Measurements from ENCODE around the gene ATE1.
"Not testable (repeated sequence)": the region's sequence is repeated elsewhere in the genome, so short reads cannot be mapped to it uniquely, and the experiment has no call there.

Gene ATE1

DNA sequence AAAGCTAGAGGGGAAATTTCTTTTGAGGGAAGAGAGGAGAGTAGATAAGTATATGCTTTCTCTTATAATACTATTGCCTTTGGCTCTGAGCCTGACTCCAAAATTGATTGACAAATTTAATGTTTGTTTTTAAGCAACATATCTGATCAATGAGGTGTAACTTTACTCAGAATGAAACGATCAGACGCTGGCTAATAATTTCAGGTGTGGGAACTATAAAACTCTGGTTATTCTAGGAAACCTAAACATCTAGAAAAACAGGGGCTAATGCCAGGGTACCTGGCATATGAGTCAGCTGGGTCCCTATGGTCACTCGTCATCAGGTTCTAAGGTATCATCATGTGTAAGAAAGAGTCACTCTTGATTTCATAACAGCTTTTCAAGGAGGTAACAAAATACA, 139.7 kb downstream of the ATE1 start:
- DNase-seq (ENCODE audit: low read depth), result no peak

DNA sequence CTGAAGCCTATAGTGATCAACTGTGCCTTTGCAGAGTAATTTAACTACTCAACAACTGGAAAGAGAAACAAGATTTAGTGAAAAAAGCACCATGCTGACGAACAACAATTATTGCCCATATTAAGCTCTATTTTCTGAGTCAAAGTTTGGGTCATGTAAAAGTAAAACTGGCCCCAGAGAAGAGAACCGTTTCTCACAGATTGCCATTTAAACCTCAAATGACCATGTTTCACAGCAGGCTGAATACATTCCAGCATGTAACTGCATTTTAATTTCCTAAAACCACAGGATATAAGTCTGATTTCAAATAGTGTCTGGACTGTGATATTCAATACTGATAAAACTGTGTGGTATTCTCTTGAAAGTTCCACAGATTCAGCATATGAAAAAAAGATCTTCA, 140.7 kb downstream of the ATE1 start:
- DNase-seq (ENCODE audit: low read depth), result no peak

DNA sequence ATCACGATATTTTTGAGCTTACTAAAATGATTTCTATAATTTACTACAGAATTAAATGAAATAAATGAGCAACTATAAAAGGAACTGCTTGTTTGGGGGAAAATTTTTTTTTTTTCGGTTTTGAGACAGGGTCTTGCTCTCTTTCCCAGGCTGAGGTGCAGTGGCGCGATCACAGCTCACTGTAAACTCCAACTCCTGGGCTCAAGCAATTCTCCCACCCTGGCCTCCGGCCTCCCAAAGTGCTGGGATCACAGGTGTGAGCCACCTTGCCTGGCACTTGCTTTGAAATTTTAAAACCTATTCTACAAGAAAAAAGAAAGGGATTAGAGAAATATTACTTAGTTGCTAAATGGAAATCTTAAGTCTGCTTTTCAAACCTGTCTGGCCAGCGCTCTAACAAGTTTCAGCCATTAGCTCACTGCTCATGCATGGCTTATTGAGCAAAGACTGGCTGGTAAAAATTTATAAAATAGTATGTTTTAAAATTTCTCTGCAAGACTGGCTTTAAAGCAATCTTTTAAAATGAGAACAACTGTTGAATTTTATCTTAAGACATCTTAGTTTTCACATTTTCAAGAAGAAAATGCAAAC, 144.0 kb downstream of the ATE1 start:
- no peak for DNase-seq (ENCODE audit: low read depth)

DNA sequence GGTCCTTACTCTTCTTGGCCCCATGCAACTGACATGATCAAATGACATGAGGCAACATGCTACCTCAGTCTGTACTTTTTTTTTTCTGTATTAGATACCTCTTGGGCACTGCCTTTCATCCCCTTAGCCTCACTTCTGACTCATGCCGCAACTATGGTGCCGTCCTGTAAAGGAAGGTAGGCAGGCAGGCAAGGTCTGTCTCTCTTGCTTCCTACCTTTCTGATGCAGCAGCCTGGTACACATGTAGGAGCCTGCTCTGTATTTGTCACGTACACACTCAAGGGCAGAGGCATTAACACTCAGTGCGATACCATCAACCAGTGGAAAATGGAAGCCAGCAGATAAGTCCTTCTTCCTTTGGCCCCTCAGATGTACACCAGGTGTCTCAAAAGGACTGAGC, 146.7 kb downstream of the ATE1 start:
- DNase-seq (ENCODE audit: low read depth), result no peak

DNA sequence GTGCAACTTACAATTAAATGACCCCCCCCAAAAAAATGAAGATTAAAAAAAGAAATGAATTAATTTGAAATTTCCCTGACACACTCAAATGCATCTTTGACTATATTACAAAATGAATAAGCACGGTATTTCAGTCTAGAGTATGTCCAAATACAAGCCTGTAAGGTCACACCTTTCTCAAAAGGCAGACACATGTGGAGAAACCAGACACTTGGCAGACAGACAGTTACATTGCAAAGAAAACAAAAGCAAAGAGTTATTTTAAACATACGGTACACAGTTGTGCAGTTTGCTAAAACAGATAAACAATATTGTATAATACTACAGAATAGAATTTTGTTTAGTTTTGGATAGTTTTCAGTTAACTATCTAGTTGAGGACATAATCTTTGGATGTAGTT, 153.0 kb downstream of the ATE1 start:
- no peak for DNase-seq (ENCODE audit: low read depth)

DNA sequence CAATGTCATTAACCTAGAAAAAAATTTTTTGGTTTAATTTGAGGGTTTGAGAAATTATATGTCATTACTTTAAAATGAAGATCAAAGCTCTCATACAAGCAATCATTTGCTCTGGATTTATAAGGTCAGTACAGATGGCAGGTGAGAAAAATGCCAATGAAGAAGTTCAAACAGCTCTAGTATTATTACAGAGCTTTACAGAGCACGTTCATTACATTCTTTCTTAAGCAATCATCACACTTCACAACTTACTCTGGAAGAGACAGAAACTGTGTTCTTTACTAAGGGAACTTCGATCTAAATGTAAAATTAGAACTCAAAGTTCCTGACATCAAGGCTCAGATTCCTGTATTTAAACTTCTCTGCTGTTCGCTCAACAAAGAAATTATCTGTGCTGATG, 153.4 kb downstream of the ATE1 start:
- DNase-seq (ENCODE audit: low read depth), result no peak

DNA sequence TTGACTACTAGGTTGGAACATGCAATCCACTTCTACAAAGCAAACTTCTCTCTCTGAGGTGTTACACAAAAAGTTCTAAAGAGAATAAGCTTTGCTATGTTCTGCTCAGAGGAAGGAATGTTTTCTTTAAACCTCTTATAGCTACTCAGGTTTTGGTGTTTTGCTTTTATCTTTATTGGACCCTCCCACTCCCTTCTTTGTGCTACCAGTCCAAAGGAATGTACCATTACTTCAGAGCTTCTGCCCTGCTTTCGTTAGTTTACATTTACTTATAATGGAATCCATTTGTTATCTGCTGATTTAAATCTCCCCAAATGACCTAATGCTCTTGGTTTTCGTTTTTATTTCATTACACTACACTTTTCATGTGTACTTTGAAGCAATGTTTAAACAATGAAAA, 154.9 kb downstream of the ATE1 start:
- DNase-seq (ENCODE audit: low read depth), result no peak

DNA sequence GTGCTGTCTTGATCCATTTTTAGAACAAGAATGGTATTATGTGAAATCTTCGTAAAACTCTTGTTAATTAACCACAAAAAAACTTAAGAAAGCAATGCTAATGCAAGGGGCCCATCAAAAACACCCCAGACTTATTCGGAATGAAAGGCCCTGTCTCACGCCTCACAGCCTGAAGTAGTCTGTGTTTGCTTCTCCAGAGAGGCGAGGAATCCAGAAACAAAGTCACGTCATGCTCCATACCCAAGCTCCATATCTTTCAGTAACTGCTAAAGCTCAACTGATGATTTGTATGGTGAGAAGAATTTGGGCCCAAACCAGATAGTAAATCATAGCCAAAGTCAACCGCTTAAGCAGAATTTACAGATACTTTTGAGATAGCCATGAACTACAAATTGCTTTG, 155.4 kb downstream of the ATE1 start:
- DNase-seq (ENCODE audit: low read depth), result no peak

DNA sequence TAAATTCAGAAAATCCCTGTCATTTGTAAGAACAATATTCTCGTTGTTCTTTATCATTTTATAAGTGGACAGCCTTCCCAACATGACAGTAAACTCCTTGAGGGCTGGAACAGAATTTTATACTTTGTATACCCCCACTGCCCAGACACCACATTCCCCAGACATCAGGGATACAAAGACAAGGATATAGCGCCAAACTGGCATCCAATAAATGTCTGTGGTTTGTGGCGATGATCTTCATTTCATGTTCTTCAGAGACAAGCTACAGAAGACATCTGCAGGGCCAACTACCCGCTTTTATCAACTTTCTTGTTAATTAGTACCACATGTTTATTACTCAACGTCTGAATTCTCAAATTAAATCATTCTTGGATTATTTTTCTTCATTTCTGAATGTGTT, 155.9 kb downstream of the ATE1 start:
- DNase-seq (ENCODE audit: low read depth), result no peak

DNA sequence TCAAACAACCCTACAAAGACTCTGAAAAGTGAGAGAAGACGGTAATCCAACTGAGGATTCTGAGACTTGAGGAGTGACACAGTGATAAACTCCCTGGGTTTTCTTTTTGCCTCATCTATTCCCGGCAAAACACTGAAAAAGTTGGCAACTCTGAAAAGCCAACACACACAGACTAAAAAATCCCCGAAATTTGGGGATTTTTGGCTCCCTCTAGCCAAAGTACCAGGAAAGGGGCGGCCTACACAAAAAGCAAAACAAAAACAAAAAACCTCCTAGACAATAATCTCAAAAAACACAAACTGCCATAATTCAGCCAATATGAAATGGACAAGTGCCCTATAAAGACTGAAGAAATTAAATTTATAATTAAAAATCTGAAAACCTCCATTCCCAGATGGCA, 161.4 kb downstream of the ATE1 start:
- no peak for DNase-seq (ENCODE audit: low read depth)

DNA sequence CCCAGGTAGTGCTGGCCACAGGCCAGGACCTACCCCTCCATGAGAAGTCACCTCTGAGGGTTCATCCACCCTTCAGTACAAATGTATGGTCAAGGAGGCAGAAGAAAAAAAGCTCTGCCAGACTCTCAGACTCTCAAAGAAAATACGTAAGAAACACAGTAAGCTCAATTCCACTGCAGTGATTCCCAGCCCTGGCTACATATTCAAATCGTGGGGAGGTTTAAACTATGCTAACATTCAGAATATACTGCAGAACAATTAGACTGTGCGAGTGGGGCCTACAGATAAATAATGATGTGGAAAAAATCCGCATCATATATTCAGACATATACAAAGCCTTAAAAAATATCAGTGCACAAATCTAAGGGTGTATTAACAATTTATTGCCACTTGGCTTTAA, 162.6 kb downstream of the ATE1 start:
- no peak for DNase-seq (ENCODE audit: low read depth)

DNA sequence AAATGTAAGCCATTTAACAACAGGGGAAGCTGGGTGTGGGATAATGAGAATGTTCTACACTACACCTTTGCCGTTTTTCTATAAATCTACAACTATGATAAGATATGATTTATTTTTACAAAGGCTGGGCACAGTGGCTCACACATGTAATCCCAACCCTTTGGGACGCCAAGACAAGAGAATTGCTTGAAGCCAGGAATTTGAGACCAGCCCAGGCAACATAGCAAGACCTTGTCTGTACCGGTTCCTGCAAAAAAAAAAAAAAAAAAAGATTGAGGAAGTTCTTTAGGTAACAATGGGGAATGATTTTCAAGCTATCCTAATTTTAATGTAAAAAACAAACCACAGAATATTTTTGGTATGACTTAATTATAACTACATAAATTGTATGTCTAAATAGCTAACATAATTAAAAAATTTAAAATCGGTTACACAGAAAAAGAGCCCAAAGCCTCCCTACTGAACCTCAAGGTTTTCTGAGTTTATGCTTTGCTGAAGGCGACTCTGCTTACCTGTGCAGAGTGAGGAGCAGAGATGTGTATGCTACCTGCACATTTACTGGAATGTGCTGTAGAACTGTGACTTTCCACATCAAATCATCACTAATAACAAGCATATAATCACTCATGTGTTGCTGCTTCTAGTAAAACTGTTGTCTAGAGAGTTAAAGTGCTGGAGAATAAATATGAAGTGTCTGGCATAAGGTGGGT, 163.4 kb downstream of the ATE1 start:
- no peak for DNase-seq (ENCODE audit: low read depth)

DNA sequence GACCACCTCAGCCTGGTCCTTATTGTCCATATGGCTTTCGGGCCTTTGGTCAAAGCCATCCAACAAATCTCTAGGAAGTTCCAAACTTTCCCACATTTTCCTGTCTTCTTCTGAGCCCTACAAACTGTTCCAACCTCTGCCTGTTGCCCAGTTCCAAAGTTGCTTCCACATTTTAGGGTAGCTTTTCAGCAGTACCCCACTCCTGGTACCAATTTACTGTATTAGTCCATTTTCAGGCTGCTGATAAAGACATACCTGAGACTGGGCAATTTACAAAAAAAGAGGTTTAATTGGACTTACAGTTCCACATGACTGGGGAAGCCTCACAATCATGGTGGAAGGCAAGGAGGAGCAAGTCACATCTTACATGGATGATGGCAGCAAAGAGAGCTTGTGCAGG, 170.6 kb downstream of the ATE1 start:
- not testable (repeated sequence) for DNase-seq (ENCODE audit: low read depth)

DNA sequence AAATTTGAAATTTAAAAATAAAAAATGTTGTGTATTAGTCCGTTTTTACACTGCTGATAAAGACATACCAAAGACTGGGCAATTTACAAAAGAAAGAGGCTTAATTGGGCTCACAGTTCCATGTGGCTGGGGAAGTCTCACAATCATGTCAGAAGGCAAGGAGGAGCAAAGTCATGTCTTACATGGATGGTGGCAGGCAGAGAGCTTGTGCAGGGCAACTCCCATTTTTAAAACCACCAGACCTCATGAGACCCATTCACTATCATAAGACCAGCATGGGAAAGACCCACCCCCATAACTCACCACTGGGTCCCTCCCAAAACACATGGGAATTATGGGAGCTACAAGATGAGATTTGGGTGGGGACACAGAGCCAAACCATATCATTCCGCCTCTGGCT, 172.3 kb downstream of the ATE1 start:
- DNase-seq (ENCODE audit: low read depth), result not testable (repeated sequence)

DNA sequence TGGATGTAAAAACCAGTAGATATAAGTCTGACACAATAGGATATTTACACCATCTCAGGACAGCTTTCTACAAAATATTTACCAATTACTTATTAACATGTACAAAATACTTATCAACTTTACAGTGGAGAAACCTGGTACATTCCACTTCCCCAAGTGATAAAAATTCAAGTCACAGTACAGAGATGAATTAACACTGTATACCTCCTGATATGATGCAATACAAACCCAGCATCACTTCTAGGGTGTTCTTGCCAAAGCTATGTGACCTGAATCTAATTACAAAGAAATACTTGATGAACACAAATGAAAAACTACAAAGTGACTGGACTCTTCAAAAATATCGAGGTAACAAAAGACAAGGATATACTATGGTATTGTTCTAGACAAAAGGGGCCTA, 173.2 kb downstream of the ATE1 start:
- DNase-seq (ENCODE audit: low read depth), result no peak

DNA sequence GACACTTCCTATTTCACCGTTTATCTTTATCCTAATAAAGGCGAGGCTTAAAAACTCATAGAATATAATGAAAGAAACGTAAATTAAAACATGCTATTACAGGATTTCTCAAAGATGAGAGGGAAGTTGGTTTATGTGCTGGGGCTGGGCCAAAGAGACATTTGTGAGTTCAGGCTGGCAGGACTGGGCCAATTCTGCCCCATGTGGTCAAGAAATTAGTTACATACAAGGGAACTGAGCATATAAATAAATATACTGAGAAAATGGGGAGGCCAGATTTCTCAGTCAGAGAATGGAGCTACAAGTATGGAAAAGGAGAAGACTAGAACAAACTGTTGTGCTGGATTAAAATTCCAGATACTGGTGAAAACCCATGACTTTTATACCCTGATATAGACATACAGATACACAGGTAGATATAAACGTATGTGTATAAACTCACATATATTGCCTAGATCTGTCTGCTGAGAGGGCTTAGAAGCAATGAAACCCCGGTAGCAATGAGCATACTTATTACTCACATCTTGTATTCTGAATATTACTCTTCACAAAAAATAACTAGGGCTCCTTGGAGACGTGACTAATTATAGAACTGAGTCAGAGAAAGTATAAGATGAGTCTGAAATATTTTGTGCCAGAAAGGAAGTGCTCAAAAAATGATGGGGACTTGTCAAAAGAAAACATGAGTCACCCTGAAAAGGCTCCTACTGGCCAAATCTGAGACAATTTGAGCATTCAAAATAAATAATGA, 173.9 kb downstream of the ATE1 start:
- no peak for DNase-seq (ENCODE audit: low read depth)

DNA sequence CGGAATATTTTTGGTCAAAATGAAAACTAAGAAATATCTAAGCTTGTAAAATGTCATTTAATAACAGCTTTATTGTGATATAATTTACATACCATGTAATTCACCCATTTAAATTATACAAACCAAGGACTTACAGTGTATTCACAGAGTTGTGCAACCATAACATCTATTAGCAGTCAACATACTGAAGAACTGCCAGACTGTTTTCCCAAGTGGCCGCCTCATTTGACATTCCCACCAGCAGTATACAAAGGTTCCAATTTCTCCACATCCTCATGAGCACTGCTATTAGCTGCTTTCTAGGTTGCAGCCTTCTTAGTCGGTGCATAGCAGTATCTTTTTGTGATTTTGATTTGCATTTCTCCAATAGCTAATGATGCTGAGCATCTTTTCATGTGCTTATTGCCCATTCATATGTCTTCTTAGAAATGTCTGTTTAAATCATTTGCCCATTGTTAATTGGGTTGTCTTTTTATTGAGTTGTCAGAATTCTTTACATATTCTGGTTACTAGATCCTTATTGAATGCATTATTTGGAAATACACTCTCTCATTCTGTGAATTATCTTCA, 176.6 kb downstream of the ATE1 start:
- no peak for DNase-seq (ENCODE audit: low read depth)

DNA sequence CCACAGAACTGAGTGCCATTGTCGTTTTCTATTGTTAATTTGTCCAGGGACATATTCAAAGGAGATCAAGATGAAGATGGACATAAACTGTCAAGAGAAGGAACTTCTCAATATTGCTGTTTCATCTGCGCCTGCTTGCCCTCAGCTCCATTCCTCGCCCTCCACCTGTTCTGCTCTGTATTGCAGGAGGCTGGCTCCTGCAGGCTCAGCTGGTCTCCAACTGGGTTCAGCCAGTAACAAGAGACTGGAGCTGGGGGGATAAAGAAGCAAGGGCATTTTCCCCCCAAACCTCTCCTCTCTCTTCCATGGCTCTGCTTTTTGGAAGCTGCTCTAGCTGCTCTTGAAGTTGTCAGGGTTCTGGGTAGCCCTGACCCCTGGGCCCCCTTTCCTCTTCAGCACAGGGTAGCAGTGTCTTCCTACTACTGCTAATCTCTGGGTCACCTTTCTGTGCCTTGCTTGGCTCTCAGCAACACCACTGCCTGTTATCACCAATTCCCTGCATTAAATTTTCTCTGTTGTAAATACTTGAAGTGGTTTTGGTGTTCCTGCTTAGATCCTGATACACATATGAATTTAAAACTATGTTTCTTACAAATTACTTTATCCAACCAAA, 180.6 kb downstream of the ATE1 start:
- DNase-seq (ENCODE audit: low read depth), result no peak

DNA sequence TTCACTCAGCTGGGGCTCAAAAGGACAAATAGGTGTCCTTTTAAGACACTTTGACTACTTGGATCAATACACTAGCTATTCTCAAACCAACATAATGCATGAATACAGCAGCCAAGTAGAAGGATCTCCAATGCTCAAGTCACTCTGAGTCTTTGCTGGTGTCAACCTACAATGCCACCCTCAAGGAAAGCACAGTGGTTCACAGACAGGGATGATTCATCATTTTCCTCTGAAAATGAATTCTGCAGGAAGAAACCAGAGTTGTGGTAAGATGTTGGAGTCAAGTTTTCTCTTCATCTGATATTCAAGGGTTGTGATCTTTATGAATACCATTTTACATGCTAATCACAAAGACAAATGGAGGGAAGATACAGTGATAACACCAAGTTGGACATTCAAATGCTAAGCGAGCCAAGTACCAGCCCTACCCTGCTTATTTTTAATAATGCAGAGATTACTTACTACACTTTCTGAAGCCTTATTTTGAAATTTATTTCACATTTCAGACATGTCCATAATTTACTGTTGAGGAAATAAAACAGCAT, 186.5 kb downstream of the ATE1 start:
- no peak for DNase-seq (ENCODE audit: low read depth)

DNA sequence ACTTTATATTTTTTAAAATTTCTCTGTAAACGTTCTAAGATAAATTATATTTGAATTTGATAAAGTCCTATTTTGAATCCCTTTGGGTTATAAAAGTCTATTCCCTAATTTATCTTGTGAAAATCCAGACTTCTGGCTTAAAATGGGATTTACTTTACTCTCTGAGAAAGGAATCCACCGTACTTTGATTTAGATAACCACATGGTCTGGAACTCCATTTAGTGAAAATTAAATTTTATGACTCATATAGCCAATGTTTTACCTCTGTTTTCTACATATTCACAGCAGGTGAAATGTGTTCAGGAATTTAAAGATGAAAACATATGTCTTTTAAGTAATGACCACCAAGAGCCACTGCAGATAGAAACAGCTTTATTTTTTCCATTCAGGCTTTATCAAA, 187.8 kb downstream of the ATE1 start:
- no peak for DNase-seq (ENCODE audit: low read depth)

DNA sequence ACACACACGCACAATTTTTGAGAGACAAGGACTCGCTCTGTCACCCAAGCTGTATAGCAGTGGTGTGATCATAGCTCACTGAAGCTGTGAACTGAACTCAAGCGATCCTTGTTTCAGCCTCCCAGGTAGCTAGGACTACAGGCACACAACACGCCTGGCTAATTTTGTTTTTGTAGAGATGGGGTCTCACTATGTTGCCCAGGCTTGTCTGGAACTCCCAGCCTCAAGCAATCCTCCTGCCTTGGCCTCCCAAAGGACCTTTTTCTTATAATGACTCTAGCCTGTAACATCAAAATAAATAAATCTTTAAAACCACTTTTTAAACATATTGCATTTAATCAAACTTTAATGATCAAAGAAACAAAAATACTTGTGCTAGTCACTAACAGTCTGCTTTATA, 188.7 kb downstream of the ATE1 start:
- DNase-seq (ENCODE audit: low read depth), result no peak

DNA sequence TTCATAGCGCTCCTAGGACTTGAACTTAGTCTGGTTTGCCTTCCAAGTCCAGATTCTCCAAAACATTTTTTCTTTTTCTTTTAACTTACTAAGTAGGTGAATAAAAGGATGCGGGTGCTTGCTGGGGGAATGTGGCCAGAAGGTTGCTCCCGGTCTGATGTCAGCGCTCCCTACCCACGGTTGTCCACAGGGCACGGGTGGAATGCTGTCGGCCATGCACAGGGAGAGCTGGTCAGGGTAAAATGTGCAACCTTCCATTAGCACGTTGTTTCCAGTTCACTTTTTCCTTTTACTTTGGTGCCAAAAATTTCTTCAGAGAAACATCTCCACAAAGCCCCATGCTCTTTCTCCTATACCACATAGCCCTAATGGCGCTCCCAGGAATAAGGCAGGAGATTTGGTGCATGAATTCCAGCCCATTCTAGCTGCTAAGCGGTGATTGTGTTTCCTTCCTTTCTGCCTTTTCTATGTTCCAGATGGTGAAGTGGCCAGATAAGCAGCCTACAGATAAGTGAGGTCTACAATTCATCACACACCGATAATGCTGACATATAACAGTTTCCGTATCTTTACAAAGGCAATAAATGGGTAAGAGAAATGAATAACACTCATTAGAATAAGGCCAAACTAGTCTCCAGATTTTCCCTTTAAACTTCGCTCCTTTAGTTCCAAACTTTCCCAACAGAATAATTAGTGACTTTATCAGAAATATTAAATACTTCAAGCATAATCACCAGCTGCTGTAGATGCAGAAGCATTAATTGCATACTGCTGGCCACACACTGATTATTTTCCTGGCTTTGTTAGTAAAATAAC, 191.3 kb downstream of the ATE1 start:
- DNase-seq (ENCODE audit: low read depth), result no peak

All from activated T-helper 1 cell treated with Interleukin-2 at 50 U/mL for 16 hours (primary cell).